Heart left ventricle (tissue), 13 donors: ENCODE data around the gene PLG.

Source experiments
- POLR2A ChIP-seq, 2 donors: fragments of 450-650 bp; IDR thresholded peaks; one replicate each; pipeline ENCODE4 v1.6.1; 2017; ENCODE audit warnings: antibody characterized with exemption in 2 of 2, mild to moderate bottlenecking in 2 of 2, moderate library complexity in 2 of 2
- TF ChIP-seq, protein P1 (sequence below), 12 donors: fragments of 200-600 bp; sonication (generic) in 4 of 12; IDR thresholded peaks; one replicate each; pipeline versions ENCODE4 v1.5.0 to v1.8.0; 2018 to 2022; ENCODE audit warnings: antibody characterized with exemption in 12 of 12, mild to moderate bottlenecking in 5 of 12
- donor health status: ischemic (EF 13 %, LVEDD 7.1; RV severe dilation, severe dysfunction).
- donor health status: DM: no; HTN: yes; CAD: no.
- donor health status: DM: no; HTN: no; CAD: no.
- donor health status: ischemic (EF 25% LVEDD 6.9; RV normal size, moderate dysfunction).
- donor health status: ischemic (EF 25% LVEDD 5.7; RV mildly dilated, moderate dysfunction).
- donor health status: ischemic (EF 35%, LVEDD 5.7; RV mildly dilated, moderate dysfunction).
- donor health status: nonischemic (EF 11% LVEDD 7.7; RV severe dilation, severe dysfunction).
- donor health status: DM: yes; HTN: yes; CAD: no.
- donor health status: PGD.
- donor health status: ischemic (EF 29% LVEDD 5.4; RV normal size, mild dysfunction).
- donor health status: nonischemic (EF 23%, LVEDD 6.1; RV moderate dilation, normal function).

GRCh38 chr6:160659562-160659961 is 42.5 kb upstream of the PLG start:
- no peak for TF ChIP-seq POLR2A (IDR thresholded peaks at IDR 0.05)
- TF ChIP-seq, protein P1, sequence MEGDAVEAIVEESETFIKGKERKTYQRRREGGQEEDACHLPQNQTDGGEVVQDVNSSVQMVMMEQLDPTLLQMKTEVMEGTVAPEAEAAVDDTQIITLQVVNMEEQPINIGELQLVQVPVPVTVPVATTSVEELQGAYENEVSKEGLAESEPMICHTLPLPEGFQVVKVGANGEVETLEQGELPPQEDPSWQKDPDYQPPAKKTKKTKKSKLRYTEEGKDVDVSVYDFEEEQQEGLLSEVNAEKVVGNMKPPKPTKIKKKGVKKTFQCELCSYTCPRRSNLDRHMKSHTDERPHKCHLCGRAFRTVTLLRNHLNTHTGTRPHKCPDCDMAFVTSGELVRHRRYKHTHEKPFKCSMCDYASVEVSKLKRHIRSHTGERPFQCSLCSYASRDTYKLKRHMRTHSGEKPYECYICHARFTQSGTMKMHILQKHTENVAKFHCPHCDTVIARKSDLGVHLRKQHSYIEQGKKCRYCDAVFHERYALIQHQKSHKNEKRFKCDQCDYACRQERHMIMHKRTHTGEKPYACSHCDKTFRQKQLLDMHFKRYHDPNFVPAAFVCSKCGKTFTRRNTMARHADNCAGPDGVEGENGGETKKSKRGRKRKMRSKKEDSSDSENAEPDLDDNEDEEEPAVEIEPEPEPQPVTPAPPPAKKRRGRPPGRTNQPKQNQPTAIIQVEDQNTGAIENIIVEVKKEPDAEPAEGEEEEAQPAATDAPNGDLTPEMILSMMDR (IDR thresholded peaks at IDR 0.05), result no peak
